Measurements from ENCODE around the gene ZFP36. TPM values are rescaled to one million over a fixed set of nuclear protein-coding genes. Genes with fewer than 3 reads are reported as not detected.
"Not testable (repeated sequence)": the region's sequence is repeated elsewhere in the genome, so short reads cannot be mapped to it uniquely, and the experiment has no call there.

The ZFP36 gene
- total RNA-seq, 1 experiment from 2014 or later: 16.3 TPM

DNA sequence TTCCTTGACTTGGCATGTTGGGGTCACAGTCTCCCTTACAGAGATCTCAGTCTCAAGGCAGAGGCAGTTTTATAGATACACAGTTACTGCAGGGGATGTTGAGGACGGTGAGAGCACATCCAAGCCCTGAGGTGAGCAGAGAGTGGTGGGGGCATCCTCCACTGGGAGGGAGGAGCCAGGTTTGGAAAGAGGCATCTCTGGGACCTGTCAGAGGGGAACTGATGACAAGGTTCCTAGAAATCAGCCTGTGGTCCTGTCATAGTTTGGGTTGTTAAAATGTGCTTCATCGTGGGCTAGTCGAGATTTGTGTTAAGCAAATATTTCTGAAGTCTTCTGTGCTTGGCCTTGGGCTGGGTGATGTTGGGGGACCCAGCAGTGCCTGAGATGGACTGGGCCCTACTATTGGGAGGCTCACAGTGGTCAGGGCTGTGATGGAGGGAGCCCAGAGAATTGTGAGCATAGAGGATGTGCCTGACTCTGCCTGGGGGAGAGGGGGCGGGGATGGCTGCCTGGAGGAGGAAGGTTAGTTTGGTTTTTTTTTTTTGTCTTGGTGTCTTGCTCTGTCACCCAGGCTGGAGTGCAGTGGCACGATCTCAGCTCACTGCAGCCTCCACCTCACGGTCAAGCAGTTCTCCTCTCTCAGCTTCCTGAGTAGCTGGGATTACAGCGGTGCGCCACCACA lies 42.6 kb downstream of the ZFP36 start:
- Histone ChIP-seq H3K27ac (ENCODE audit: low read length) (no peak overlapping the region), H2AFZ (ENCODE audit: low read length) (no peak overlapping the region), H3K4me3 (ENCODE audit: low read length) (no peak overlapping the region), H3K79me2 (ENCODE audit: low read length) (peaks cover 94% of the 10 kb centered on the region), H3K4me1 (ENCODE audit: low read length) (peaks cover 35% of the 10 kb centered on the region), H4K20me1 (ENCODE audit: insufficient read depth, low read depth, low read length) (peaks cover 25% of the 10 kb centered on the region), H3K36me3 (ENCODE audit: insufficient read depth, low read length) (peaks cover 18% of the 10 kb centered on the region), H3K9me3 (ENCODE audit: low read length) (no peaks in the 10 kb centered on the region), H3K4me2 (ENCODE audit: low read depth, low read length, poor library complexity, severe bottlenecking) (no peak overlapping the region), H3K27me3 (ENCODE audit: low read length) (no peaks in the 10 kb centered on the region), H3K9ac (ENCODE audit: low read length) (peak overlapping the region; percentile 12; the same call in 1 of the 2 replicates), H3K9me2 (replicated peaks; ENCODE audit: insufficient read depth, low read length) (no peaks in the 10 kb centered on the region)
- DNase-seq: no peak

GRCh38 chr19:39451257-39451656 lies 44.6 kb downstream of the ZFP36 start:
- not testable (repeated sequence) for H3K9me3 ChIP-seq (ENCODE audit: low read length); H2AFZ ChIP-seq (ENCODE audit: low read length); H3K27me3 ChIP-seq (ENCODE audit: low read length); H3K9ac ChIP-seq (ENCODE audit: low read length); DNase-seq; H3K27ac ChIP-seq (ENCODE audit: low read length); H3K4me3 ChIP-seq (ENCODE audit: low read length); H3K9me2 ChIP-seq (replicated peaks; ENCODE audit: insufficient read depth, low read length); H3K4me2 ChIP-seq (ENCODE audit: low read depth, low read length, poor library complexity, severe bottlenecking)
- Histone ChIP-seq H3K4me1 (ENCODE audit: low read length) (peaks cover 32% of the 10 kb centered on the region), H3K79me2 (ENCODE audit: low read length) (peaks cover 84% of the 10 kb centered on the region), H3K36me3 (ENCODE audit: insufficient read depth, low read length) (peaks cover 18% of the 10 kb centered on the region), H4K20me1 (ENCODE audit: insufficient read depth, low read depth, low read length) (peaks cover 25% of the 10 kb centered on the region)

Small RNA genes within 50 kb of the gene (small RNA-seq; reads per million reads assigned to genes)
- gene MIR4530 (not detected), gene RN7SL566P (not detected)

Other genes starting within 250 kb of the ZFP36 start
- not detected in 2 replicates for gene NCCRP1, start 209.9 kb upstream of the ZFP36 start, total RNA-seq (2014; rRNA removed; shearing (Covaris generic); ENCODE audit: low replicate concordance)
- not detected in 2 replicates for gene SYCN, start 202.6 kb upstream of the ZFP36 start, total RNA-seq (2014; rRNA removed; shearing (Covaris generic); ENCODE audit: low replicate concordance)
- not detected in 2 replicates for gene IFNL3, start 161.8 kb upstream of the ZFP36 start, total RNA-seq (2014; rRNA removed; shearing (Covaris generic); ENCODE audit: low replicate concordance)
- gene IFNL4, start 158.0 kb upstream of the ZFP36 start, total RNA-seq (2014; rRNA removed; shearing (Covaris generic); ENCODE audit: low replicate concordance): not detected in 2 replicates
- gene IFNL2, start 138.5 kb upstream of the ZFP36 start, total RNA-seq (2014; rRNA removed; shearing (Covaris generic); ENCODE audit: low replicate concordance): not detected in 2 replicates
- not detected in 2 replicates for gene IFNL1, start 110.4 kb upstream of the ZFP36 start, total RNA-seq (2014; rRNA removed; shearing (Covaris generic); ENCODE audit: low replicate concordance)
- gene LRFN1, start 86.0 kb upstream of the ZFP36 start, total RNA-seq (2014; rRNA removed; shearing (Covaris generic); ENCODE audit: low replicate concordance): not detected in 2 replicates
- not detected in 2 replicates for gene GMFG, start 70.8 kb upstream of the ZFP36 start, total RNA-seq (2014; rRNA removed; shearing (Covaris generic); ENCODE audit: low replicate concordance)
- gene SAMD4B, start 64.4 kb upstream of the ZFP36 start, total RNA-seq (2014; rRNA removed; shearing (Covaris generic); ENCODE audit: low replicate concordance): 50.9 and 78.1 TPM in 2 replicates
- gene PAF1, start 15.7 kb upstream of the ZFP36 start, total RNA-seq (2014; rRNA removed; shearing (Covaris generic); ENCODE audit: low replicate concordance): 25.3 and 26.7 TPM in 2 replicates
- gene MED29, start 15.5 kb upstream of the ZFP36 start, total RNA-seq (2014; rRNA removed; shearing (Covaris generic); ENCODE audit: low replicate concordance): 18.1 and 18.6 TPM in 2 replicates
- 19.0 and 22.2 TPM in 2 replicates for gene PLEKHG2, start 5.8 kb downstream of the ZFP36 start, total RNA-seq (2014; rRNA removed; shearing (Covaris generic); ENCODE audit: low replicate concordance)
- gene RPS16, start 29.1 kb downstream of the ZFP36 start, total RNA-seq (2014; rRNA removed; shearing (Covaris generic); ENCODE audit: low replicate concordance): 378 and 758 TPM in 2 replicates
- gene SUPT5H, start 38.7 kb downstream of the ZFP36 start, total RNA-seq (2014; rRNA removed; shearing (Covaris generic); ENCODE audit: low replicate concordance): 55.3 and 66.3 TPM in 2 replicates
- gene TIMM50, start 74.0 kb downstream of the ZFP36 start, total RNA-seq (2014; rRNA removed; shearing (Covaris generic); ENCODE audit: low replicate concordance): 61.2 and 101 TPM in 2 replicates
- gene DLL3, start 92.1 kb downstream of the ZFP36 start, total RNA-seq (2014; rRNA removed; shearing (Covaris generic); ENCODE audit: low replicate concordance): 2.6 and 3.1 TPM in 2 replicates
- gene SELENOV, start 108.3 kb downstream of the ZFP36 start, total RNA-seq (2014; rRNA removed; shearing (Covaris generic); ENCODE audit: low replicate concordance): not detected in 2 replicates
- 4.2 and 6.5 TPM in 2 replicates for gene EID2B, start 126.0 kb downstream of the ZFP36 start, total RNA-seq (2014; rRNA removed; shearing (Covaris generic); ENCODE audit: low replicate concordance)
- 5.9 and 11.1 TPM in 2 replicates for gene EID2, start 133.3 kb downstream of the ZFP36 start, total RNA-seq (2014; rRNA removed; shearing (Covaris generic); ENCODE audit: low replicate concordance)
- not detected in 2 replicates for gene LGALS13, start 195.7 kb downstream of the ZFP36 start, total RNA-seq (2014; rRNA removed; shearing (Covaris generic); ENCODE audit: low replicate concordance)
- gene LGALS16, start 249.1 kb downstream of the ZFP36 start, total RNA-seq (2014; rRNA removed; shearing (Covaris generic); ENCODE audit: low replicate concordance): not detected in 2 replicates